Progenitor cell of endocrine pancreas (in vitro differentiated cells): Measurements from ENCODE around the gene IGFLR1. TPM values are rescaled to one million over a fixed set of nuclear protein-coding genes. Genes with fewer than 3 reads are reported as not detected.
"Not testable (repeated sequence)": the region's sequence is repeated elsewhere in the genome, so short reads cannot be mapped to it uniquely, and the experiment has no call there.

Experiments used
- DNase-seq: peaks from one replicate; pipeline ENCODE4 v3.0.0; 2021; ENCODE audit warnings: low spot score; ENCODE audit not compliant: unreplicated experiment
- H3K27ac Mint-ChIP-seq: 2 replicates; pipeline ENCODE4 v1.8.0; 2021; ENCODE audit warnings: mild to moderate bottlenecking, moderate library complexity, mixed read lengths
- H3K27me3 Mint-ChIP-seq: 2 replicates; pipeline ENCODE4 v1.8.0; 2021; ENCODE audit warnings: mixed read lengths
- H3K36me3 Mint-ChIP-seq: 2 replicates; pipeline ENCODE4 v1.8.0; 2022; ENCODE audit warnings: mixed read lengths; ENCODE audit not compliant: insufficient read depth
- H3K4me1 Mint-ChIP-seq: 2 replicates; pipeline ENCODE4 v1.8.0; 2021; ENCODE audit warnings: low read depth, mixed read lengths
- H3K4me3 Mint-ChIP-seq: 2 replicates; pipeline ENCODE4 v1.8.0; 2021; ENCODE audit warnings: low read depth, mild to moderate bottlenecking, moderate library complexity, mixed read lengths
- H3K9me3 Mint-ChIP-seq: 2 replicates; pipeline ENCODE4 v1.8.0; 2021; ENCODE audit warnings: low read depth, mixed read lengths
- total RNA-seq: library from RNA; stranded (reverse); gene quantifications from 2 replicates; pipeline ENCODE4 v1.2.1, GENCODE V29; 2021
- TF ChIP-seq, protein P1 (sequence below): fragments of 200-600 bp; sonication (generic); IDR thresholded peaks from one replicate; pipeline ENCODE4 v1.5.0; 2021; ENCODE audit warnings: antibody characterized with exemption, mild to moderate bottlenecking; ENCODE audit not compliant: unreplicated experiment

IGFLR1 gene
- total RNA-seq, 1 donor from 2014 or later, result 5.1 TPM

DNA sequence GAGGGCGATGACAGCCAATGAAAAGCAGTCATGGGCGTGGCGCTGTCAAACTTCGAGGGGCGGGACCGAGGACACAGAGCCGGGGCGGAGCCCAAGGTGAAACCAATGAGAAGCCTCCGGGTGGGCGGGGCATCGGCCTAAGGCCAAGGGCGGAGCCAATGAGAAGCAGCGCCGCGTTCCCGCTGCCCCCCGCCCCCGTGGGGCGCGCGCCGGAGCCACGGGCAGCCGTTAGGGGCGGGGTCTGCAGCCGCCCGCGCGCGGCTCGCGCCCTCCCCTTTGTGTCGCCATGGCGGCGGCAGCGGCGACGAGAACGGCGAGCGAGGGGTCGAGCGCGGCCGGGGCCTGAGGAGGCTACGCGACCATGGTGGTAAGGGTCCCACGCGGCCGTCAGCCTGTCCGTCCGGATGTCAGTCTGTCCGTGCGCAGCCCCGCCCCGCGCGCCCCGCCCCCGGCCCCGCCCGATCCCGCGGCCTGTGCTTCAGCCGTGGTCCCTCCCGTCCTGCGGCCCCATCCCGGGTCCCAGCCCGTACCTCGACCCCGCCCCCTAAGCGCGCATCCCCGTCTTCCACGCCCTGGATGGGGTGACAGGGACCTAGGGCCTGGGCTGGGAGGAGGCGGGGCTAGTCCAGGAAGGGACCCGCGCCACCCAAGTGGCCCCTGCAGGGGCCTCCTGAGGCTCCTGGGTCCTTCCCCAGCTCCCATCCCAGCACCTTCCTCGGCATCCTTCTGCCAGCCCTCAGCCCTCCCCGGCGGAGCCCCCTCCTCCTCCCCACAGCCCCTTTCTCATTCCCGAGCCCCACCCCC lies 33.2 kb upstream of the IGFLR1 start, which contains the start of gene ARHGAP33:
Gene ARHGAP33, plus strand, starts transcription at position 267 of the 804 bp plus-strand sequence. Its CDS starts 95 bp downstream, at position 362.
- TF ChIP-seq, protein P1, sequence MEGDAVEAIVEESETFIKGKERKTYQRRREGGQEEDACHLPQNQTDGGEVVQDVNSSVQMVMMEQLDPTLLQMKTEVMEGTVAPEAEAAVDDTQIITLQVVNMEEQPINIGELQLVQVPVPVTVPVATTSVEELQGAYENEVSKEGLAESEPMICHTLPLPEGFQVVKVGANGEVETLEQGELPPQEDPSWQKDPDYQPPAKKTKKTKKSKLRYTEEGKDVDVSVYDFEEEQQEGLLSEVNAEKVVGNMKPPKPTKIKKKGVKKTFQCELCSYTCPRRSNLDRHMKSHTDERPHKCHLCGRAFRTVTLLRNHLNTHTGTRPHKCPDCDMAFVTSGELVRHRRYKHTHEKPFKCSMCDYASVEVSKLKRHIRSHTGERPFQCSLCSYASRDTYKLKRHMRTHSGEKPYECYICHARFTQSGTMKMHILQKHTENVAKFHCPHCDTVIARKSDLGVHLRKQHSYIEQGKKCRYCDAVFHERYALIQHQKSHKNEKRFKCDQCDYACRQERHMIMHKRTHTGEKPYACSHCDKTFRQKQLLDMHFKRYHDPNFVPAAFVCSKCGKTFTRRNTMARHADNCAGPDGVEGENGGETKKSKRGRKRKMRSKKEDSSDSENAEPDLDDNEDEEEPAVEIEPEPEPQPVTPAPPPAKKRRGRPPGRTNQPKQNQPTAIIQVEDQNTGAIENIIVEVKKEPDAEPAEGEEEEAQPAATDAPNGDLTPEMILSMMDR, result no peak
- Mint-ChIP-seq H3K36me3 (peaks cover 3% of the 10 kb centered on the region), H3K9me3 (no peaks in the 10 kb centered on the region), H3K27me3 (peaks cover 30% of the 10 kb centered on the region), H3K27ac (no peak within 1 kb of the TSS), H3K4me1 (peaks cover 7% of the 10 kb centered on the region), H3K4me3 (peak within 1 kb of the TSS; percentile 72)
- peak; percentile 99 for DNase-seq

DNA sequence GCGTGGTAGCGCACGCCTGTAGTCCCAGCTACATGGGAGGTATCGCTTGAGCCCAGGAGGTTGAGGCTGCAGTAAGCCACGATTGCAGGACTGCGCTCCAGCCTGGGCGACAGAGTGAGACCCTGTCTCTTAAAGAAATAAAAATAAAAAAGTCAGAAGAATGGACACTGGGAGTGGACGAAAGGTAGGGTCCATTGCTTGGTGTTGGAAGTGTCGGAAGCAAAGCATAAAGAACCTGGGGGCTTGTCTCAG lies 32.7 kb upstream of the IGFLR1 start:
- TF ChIP-seq, protein P1, result no peak
- peaks cover 7% of the 10 kb centered on the region for H3K4me1 Mint-ChIP-seq
- peaks cover 30% of the 10 kb centered on the region for H3K27me3 Mint-ChIP-seq
- H3K4me3 Mint-ChIP-seq, result peak overlapping the region; percentile 72
- H3K27ac Mint-ChIP-seq, result no peak overlapping the region
- peaks cover 4% of the 10 kb centered on the region for H3K36me3 Mint-ChIP-seq
- DNase-seq, result no peak
- no peaks in the 10 kb centered on the region for H3K9me3 Mint-ChIP-seq

DNA sequence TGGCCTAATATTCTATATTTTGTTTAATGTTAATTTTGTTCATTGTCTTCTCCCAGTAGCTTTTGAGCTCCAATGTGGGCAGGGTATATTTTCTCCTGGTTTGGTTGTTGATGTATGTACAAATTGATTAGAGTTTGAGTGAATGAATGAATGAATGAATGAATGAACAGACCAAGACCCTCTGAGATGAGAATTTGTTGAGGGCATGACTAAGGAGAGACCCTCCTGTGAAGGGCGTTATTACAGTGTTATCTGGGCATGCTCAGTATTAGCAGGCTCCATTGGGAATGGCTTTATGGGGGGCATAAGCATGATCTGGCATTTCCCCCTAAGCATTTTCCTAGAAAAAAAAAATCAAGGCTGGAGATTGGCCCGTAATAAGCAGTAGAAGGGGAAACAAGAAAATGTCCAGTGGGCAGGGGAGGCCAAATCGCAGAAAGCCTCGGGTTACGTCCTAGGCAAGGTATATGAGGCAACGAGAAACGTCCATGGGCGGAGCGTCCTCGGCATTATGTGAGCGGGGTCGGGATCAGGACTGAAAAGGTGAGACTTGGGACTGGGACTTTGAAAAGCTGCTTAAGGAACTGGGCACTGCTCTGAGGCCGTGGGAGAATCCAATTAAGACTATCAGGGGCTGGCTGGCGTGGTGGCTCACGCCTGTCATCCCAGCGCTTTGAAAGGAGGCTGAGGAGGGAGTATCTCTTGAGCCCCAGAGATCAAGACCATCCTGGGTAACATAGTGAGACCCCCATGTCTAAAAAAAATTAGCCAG lies 32.2 kb upstream of the IGFLR1 start:
- TF ChIP-seq, protein P1, result no peak
- DNase-seq, result no peak
- no peak overlapping the region for H3K27ac Mint-ChIP-seq

DNA sequence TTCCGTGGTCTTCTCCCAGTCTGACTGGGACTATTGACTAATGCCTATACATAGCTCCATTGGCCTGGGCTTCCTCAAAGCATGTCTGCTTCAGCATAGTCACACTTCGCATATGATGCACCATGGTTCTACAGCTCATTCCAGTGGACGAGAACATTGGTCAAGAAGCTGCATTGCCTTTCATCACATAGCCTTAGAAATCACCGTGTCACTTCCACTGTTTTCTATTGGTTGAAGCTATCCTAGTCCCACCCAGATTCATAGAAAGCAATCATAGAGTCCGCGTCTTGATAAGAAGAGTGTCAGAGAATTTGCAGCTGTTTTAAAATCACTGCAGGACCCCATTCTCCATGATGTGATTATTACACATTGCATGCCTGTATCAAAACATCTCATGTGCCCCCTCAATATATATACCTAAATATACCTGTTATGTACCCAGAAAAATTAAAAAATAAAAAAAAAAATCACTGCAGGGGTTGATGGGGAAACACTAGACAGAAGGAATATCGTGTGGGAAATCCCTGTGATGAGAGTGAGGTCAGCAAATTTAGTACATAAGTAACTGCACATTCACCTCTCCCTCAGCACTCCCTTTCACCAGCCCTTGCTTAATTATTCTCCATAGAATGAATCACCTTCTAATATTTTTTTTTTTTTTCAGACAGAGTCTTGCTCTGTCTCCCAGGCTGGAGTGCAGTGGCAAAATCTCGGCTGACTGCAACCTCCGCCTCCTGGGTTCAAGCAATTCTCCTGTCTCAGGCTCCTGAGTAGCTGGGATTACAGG lies 31.0 kb upstream of the IGFLR1 start:
- H3K27ac Mint-ChIP-seq, result no peak overlapping the region
- H3K4me3 Mint-ChIP-seq, result no peak overlapping the region
- peaks cover 30% of the 10 kb centered on the region for H3K27me3 Mint-ChIP-seq
- DNase-seq, result no peak
- peaks cover 2% of the 10 kb centered on the region for H3K36me3 Mint-ChIP-seq
- TF ChIP-seq, protein P1, result no peak
- peaks cover 7% of the 10 kb centered on the region for H3K4me1 Mint-ChIP-seq
- no peaks in the 10 kb centered on the region for H3K9me3 Mint-ChIP-seq

More for the DNA sequence above, 32.2 kb upstream of the IGFLR1 start:
- no peaks in the 10 kb centered on the region for H3K9me3 Mint-ChIP-seq
- peaks cover 30% of the 10 kb centered on the region for H3K27me3 Mint-ChIP-seq
- H3K4me1 Mint-ChIP-seq, result peaks cover 7% of the 10 kb centered on the region
- H3K36me3 Mint-ChIP-seq, result peaks cover 2% of the 10 kb centered on the region
- H3K4me3 Mint-ChIP-seq, result peak overlapping the region; percentile 72

DNA sequence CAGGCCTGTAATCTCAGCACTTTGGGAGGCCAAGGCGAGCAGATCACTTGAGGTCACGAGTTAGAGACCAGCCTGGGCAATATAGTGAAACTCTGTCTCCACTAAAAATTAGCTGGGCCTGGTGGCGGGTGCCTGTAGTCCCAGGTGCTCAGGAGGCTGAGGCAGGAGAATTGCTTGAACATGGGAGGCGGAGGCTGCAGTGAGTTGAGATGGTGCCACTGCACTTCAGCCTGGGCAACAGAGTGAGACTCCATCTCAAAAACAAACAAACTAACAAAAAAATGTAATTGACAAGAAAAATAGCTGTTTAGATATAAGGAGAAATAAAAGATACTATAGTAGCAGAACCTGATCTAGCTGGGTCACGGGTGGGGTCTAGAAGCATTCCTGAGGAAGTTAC lies 30.1 kb upstream of the IGFLR1 start:
- H3K27ac Mint-ChIP-seq, H3K4me1 Mint-ChIP-seq, H3K9me3 Mint-ChIP-seq, DNase-seq, H3K36me3 Mint-ChIP-seq, H3K4me3 Mint-ChIP-seq: not testable (repeated sequence)
- peaks cover 25% of the 10 kb centered on the region for H3K27me3 Mint-ChIP-seq
